OCI-LY1 (cell line): ENCODE measurements around the gene ODAD4.

Source experiments
- H2AFZ ChIP-seq: fragments of 200-600 bp; sonication (generic), shearing (Covaris generic); 2 replicates; pipeline ENCODE4 v1.6.0; 2014; ENCODE audit warnings: antibody characterized with exemption, mild to moderate bottlenecking, low read length
- H3F3A ChIP-seq: fragments of 200-600 bp; sonication (generic), shearing (Covaris generic); 2 replicates; pipeline ENCODE4 v1.6.0; 2014; ENCODE audit warnings: mild to moderate bottlenecking, antibody characterized with exemption, low read length, moderate library complexity; ENCODE audit not compliant: insufficient read depth
- H3K27ac ChIP-seq: fragments of 200-600 bp; sonication (generic); 2 replicates; pipeline ENCODE4 v1.5.1; 2014; ENCODE audit warnings: low read length, mixed run types, mild to moderate bottlenecking, low read depth; ENCODE audit not compliant: poor library complexity, severe bottlenecking
- H3K27me3 ChIP-seq: fragments of 200-600 bp; sonication (generic); 2 replicates; pipeline ENCODE4 v1.6.0; 2014; ENCODE audit warnings: antibody characterized with exemption, mild to moderate bottlenecking, low read length, moderate library complexity; ENCODE audit not compliant: insufficient read depth
- H3K36me3 ChIP-seq: fragments of 200-600 bp; sonication (generic); 2 replicates; pipeline ENCODE4 v1.6.1; 2014; ENCODE audit warnings: mild to moderate bottlenecking, antibody characterized with exemption, low read length, moderate library complexity, mixed read lengths; ENCODE audit not compliant: insufficient read depth
- H3K4me1 ChIP-seq: fragments of 200-600 bp; sonication (generic); 2 replicates; pipeline ENCODE4 v1.5.1; 2014; ENCODE audit warnings: mild to moderate bottlenecking, low read length, moderate library complexity; ENCODE audit not compliant: insufficient read depth, severe bottlenecking
- H3K4me2 ChIP-seq: fragments of 200-600 bp; sonication (generic), shearing (Covaris generic); 2 replicates; pipeline ENCODE4 v1.6.1; 2014; ENCODE audit warnings: low read length
- H3K4me3 ChIP-seq: fragments of 200-600 bp; sonication (generic); 2 replicates; pipeline ENCODE4 v1.5.1; 2014; ENCODE audit warnings: low read length, low read depth, mild to moderate bottlenecking, mixed read lengths; ENCODE audit not compliant: poor library complexity, severe bottlenecking
- H3K79me2 ChIP-seq: fragments of 200-600 bp; shearing (Covaris generic); 2 replicates; pipeline ENCODE4 v1.6.1; 2016; ENCODE audit warnings: mixed run types, low read length, mixed read lengths; ENCODE audit not compliant: insufficient read depth
- H3K9ac ChIP-seq: fragments of 200-600 bp; sonication (generic), shearing (Covaris generic); 2 replicates; pipeline ENCODE4 v1.6.1; 2014; ENCODE audit warnings: mild to moderate bottlenecking, low read length, mixed read lengths
- H3K9me2 ChIP-seq: fragments of 200-600 bp; sonication (generic), shearing (Covaris generic); 2 replicates; pipeline ENCODE4 v1.6.1; 2014; ENCODE audit warnings: low read depth, mild to moderate bottlenecking, low read length, mixed read lengths
- H3K9me3 ChIP-seq: fragments of 200-600 bp; shearing (Covaris generic); 2 replicates; pipeline ENCODE4 v1.6.1; 2014; ENCODE audit warnings: low read length, mixed read lengths
- H4K20me1 ChIP-seq: fragments of 200-600 bp; sonication (generic), shearing (Covaris generic); 2 replicates; pipeline ENCODE4 v1.6.0; 2016; ENCODE audit warnings: mild to moderate bottlenecking, low read length; ENCODE audit not compliant: insufficient read depth
- CTCF ChIP-seq: fragments of 200-600 bp; sonication (generic), shearing (Covaris generic); IDR thresholded peaks from 2 replicates; pipeline ENCODE4 v1.5.1; 2017; ENCODE audit warnings: mild to moderate bottlenecking, antibody characterized with exemption, low read length, moderate library complexity, mixed read lengths
- EZH2 ChIP-seq: fragments of 200-600 bp; sonication (generic), shearing (Covaris generic); IDR thresholded peaks from 2 replicates; pipeline ENCODE4 v1.8.0; 2017; ENCODE audit warnings: borderline replicate concordance, mixed run types, mild to moderate bottlenecking, antibody characterized with exemption, low read length, moderate library complexity, mixed read lengths

ODAD4 gene

GRCh38 chr17:41893384-41893783 is 37.0 kb upstream of the ODAD4 start:
- no peak overlapping the region for H3K27ac ChIP-seq
- no peaks in the 10 kb centered on the region for H3K27me3 ChIP-seq
- TF ChIP-seq CTCF (no peak), EZH2 (no peak)
- H3K4me1 ChIP-seq, result no peaks in the 10 kb centered on the region
- no peaks in the 10 kb centered on the region for H3K9me3 ChIP-seq
- H4K20me1 ChIP-seq, result no peaks in the 10 kb centered on the region
- no peak overlapping the region for H3K4me2 ChIP-seq
- H3K4me3 ChIP-seq, result no peak overlapping the region
- no peaks in the 10 kb centered on the region for H3K9me2 ChIP-seq
- no peaks in the 10 kb centered on the region for H3F3A ChIP-seq
- H2AFZ ChIP-seq, result no peak overlapping the region
- H3K79me2 ChIP-seq, result no peaks in the 10 kb centered on the region
- peaks cover 94% of the 10 kb centered on the region for H3K36me3 ChIP-seq
- no peak overlapping the region for H3K9ac ChIP-seq

DNA sequence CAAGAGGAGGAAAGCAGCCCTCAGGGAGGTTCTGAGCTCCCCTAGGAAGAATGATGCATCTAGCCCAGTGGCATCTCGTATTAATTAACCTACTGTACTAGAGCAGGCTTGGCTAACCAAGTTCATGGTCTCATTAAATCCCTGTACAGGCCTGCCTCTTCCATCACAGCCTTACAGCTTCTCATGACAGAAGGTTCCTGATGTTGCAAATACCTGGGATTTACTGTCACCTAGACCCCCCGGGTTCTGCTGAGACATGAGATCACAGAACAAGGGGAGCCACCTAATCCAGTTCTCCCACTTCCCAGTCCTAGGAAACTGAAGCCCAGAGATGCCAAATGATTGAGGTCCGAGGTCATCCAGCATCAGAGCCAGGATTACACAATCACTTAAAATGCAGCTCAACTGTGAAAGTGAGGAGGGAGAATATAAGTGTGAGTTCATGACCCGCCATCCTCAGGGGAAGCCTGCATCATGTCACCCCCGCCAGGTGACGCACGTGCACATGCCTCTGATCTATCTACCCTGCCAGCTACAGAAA is 35.6 kb upstream of the ODAD4 start:
- H3K4me1 ChIP-seq, result no peaks in the 10 kb centered on the region
- H4K20me1 ChIP-seq, result no peaks in the 10 kb centered on the region
- no peaks in the 10 kb centered on the region for H3K9me3 ChIP-seq
- TF ChIP-seq EZH2, result no peak
- no peak for TF ChIP-seq CTCF
- H2AFZ ChIP-seq, result no peak overlapping the region
- no peaks in the 10 kb centered on the region for H3K27me3 ChIP-seq
- H3K79me2 ChIP-seq, result no peaks in the 10 kb centered on the region
- H3K9me2 ChIP-seq, result no peaks in the 10 kb centered on the region
- H3K36me3 ChIP-seq, result peaks cover 94% of the 10 kb centered on the region
- no peak overlapping the region for H3K4me3 ChIP-seq
- no peak overlapping the region for H3K27ac ChIP-seq
- H3F3A ChIP-seq, result no peaks in the 10 kb centered on the region
- H3K4me2 ChIP-seq, result no peak overlapping the region
- H3K9ac ChIP-seq, result no peak overlapping the region

- no peaks in the 10 kb centered on the region for H4K20me1 ChIP-seq
- H2AFZ ChIP-seq, result no peak overlapping the region
- H3K9ac ChIP-seq, result no peak overlapping the region
- TF ChIP-seq CTCF, result no peak
- TF ChIP-seq EZH2, result no peak
- H3K9me3 ChIP-seq, result no peaks in the 10 kb centered on the region
- H3K4me3 ChIP-seq, result no peak overlapping the region
- H3K9me2 ChIP-seq, result no peaks in the 10 kb centered on the region
- no peak overlapping the region for H3K4me2 ChIP-seq
- no peak overlapping the region for H3K27ac ChIP-seq
- H3K79me2 ChIP-seq, result no peaks in the 10 kb centered on the region
- no peaks in the 10 kb centered on the region for H3F3A ChIP-seq
- H3K27me3 ChIP-seq, result no peaks in the 10 kb centered on the region
- H3K36me3 ChIP-seq, result peaks cover 96% of the 10 kb centered on the region
- no peaks in the 10 kb centered on the region for H3K4me1 ChIP-seq
Measured at GRCh38 chr17:41895617-41896016, 34.8 kb upstream of the ODAD4 start.
